GM12891 (cell line): ENCODE results near the gene ATOH8.

ENCODE experiments used
- PAX5 ChIP-seq: IDR thresholded peaks from 2 replicates; pipeline ENCODE4 v1.6.1; 2011; ENCODE audit warnings: low read length, moderate library complexity, mild to moderate bottlenecking; ENCODE audit not compliant: insufficient read depth, severe bottlenecking
- POLR2A ChIP-seq: IDR thresholded peaks from 2 replicates; pipeline ENCODE4 v1.6.1; 2011; ENCODE audit warnings: low read depth, low read length, control low read depth
- POLR2AphosphoS5 ChIP-seq: IDR thresholded peaks from 2 replicates; pipeline ENCODE4 v1.6.1; 2011; ENCODE audit warnings: low read depth, low read length, control low read depth
- SPI1 ChIP-seq: IDR thresholded peaks from 2 replicates; pipeline ENCODE4 v1.6.1; 2011; ENCODE audit warnings: low read depth, low read length, control low read depth
- TAF1 ChIP-seq: IDR thresholded peaks from 2 replicates; pipeline ENCODE4 v1.6.1; 2011; ENCODE audit warnings: low read depth, low read length, control low read depth

DNA sequence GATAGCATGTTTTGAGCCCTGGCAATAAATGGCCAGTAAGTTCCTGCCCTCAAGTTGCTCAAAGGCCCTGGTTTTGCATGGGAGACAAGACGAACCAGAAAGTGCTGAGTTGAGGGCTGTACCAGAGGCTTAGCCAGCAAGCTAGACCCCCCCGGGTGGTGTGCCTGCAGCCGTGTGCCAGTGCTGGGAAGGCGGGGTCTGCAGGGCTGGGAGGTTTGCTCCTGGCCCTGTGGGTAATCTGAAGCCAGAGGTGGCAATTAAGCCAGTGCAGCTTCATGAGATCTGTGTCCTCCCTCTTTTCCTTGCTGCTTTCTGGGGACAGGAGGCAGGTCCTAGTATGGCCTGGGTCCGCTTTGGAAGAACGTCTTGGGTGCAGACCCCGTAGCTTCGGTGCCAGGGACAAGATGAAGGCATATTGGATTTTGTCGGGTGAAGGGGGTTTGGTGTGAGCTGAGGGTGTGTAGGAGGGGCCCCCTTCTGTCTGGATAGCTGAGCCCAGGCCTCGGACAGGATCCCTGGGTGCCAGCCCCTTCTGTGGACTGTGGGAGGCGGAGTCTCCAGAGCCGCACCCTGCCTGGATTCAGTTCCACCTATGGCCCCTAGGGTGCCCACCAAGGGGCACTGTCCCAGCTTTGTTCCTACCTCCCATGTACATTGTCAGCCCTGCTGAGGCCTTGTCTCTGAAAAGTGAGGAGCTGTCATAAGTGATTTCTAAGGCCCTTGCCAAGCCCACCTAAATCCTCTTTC lies 15.6 kb downstream of the ATOH8 start:
- no peak for TF ChIP-seq POLR2A
- no peak for TF ChIP-seq POLR2AphosphoS5
- no peak for TF ChIP-seq SPI1
- TF ChIP-seq PAX5: no peak
- no peak for TF ChIP-seq TAF1
